Ishikawa (cell line): Measurements from ENCODE around the gene NHSL2.

Experiments used
- CEBPB ChIP-seq: IDR thresholded peaks from 2 replicates; pipeline ENCODE4 v1.6.1; 2012
- CREB1 ChIP-seq: IDR thresholded peaks from 2 replicates; pipeline ENCODE4 v1.6.1; 2012; ENCODE audit warnings: low read depth
- EGR1 ChIP-seq: IDR thresholded peaks from 2 replicates; pipeline ENCODE4 v1.6.1; 2012
- EP300 ChIP-seq: IDR thresholded peaks from 2 replicates; pipeline ENCODE4 v1.6.1; 2012; ENCODE audit warnings: borderline replicate concordance
- FOXM1 ChIP-seq: IDR thresholded peaks from 2 replicates; pipeline ENCODE4 v1.6.1; 2012; ENCODE audit warnings: low read depth, borderline replicate concordance
- MAX ChIP-seq: IDR thresholded peaks from 2 replicates; pipeline ENCODE4 v1.6.1; 2012
- NFIC ChIP-seq: IDR thresholded peaks from 2 replicates; pipeline ENCODE4 v1.6.1; 2012
- RAD21 ChIP-seq: IDR thresholded peaks from 2 replicates; pipeline ENCODE4 v1.6.1; 2012; ENCODE audit warnings: low read depth
- REST ChIP-seq: IDR thresholded peaks from 2 replicates; pipeline ENCODE4 v1.6.1; 2012; ENCODE audit warnings: low read depth, mild to moderate bottlenecking
- TAF1 ChIP-seq: IDR thresholded peaks from 2 replicates; pipeline ENCODE4 v1.6.1; 2012; ENCODE audit warnings: low read depth, mild to moderate bottlenecking
- TCF12 ChIP-seq: IDR thresholded peaks from 2 replicates; pipeline ENCODE4 v1.6.1; 2012; ENCODE audit warnings: low read depth
- TEAD4 ChIP-seq: IDR thresholded peaks from 2 replicates; pipeline ENCODE4 v1.6.1; 2012
- USF1 ChIP-seq: IDR thresholded peaks from 2 replicates; pipeline ENCODE4 v1.6.1; 2012
- YY1 ChIP-seq: IDR thresholded peaks from 2 replicates; pipeline ENCODE4 v1.6.1; 2012; ENCODE audit warnings: low read depth
- ZBTB7A ChIP-seq: IDR thresholded peaks from 2 replicates; pipeline ENCODE4 v1.6.1; 2012; ENCODE audit warnings: low read depth

The NHSL2 gene

GRCh38 chrX:72110876-72111708 lies 200.4 kb downstream of the NHSL2 start:
- TF ChIP-seq MAX (no peak), NFIC (no peak), USF1 (no peak), EP300 (no peak), REST (no peak), FOXM1 (no peak), TAF1 (no peak), TEAD4 (no peak), ZBTB7A (no peak), CEBPB (no peak), CREB1 (no peak), RAD21 (no peak), TCF12 (no peak), YY1 (no peak), EGR1 (no peak)

GRCh38 chrX:72113461-72113860 lies 202.8 kb downstream of the NHSL2 start:
- TF ChIP-seq USF1 (no peak), MAX (no peak), CREB1 (no peak), EP300 (no peak), NFIC (no peak), TCF12 (no peak), ZBTB7A (no peak), EGR1 (no peak), TEAD4 (no peak), CEBPB (no peak)

- TF ChIP-seq RAD21 (no peak), NFIC (no peak), MAX (no peak), ZBTB7A (no peak), REST (no peak), CEBPB (no peak)
These were observed 203.7 kb downstream of the NHSL2 start for GRCh38 chrX:72114306-72114705.

- no peak for TF ChIP-seq ZBTB7A
- no peak for TF ChIP-seq TCF12
- TF ChIP-seq EP300: no peak
- TF ChIP-seq CEBPB: no peak
- TF ChIP-seq FOXM1: no peak
- TF ChIP-seq EGR1: no peak
- no peak for TF ChIP-seq CREB1
- no peak for TF ChIP-seq NFIC
- TF ChIP-seq MAX: no peak
- TF ChIP-seq REST: no peak
- no peak for TF ChIP-seq YY1
- TF ChIP-seq TEAD4: no peak
These were observed 204.2 kb downstream of the NHSL2 start for GRCh38 chrX:72114807-72115206.
